DOHH2 (cell line): ENCODE measurements around the gene SEMA6A.

ENCODE experiments used
- H3F3A ChIP-seq: fragments of 200-600 bp; sonication (generic), shearing (Covaris generic); 2 replicates; pipeline ENCODE4 v1.6.0; 2016; ENCODE audit warnings: antibody characterized with exemption, mild to moderate bottlenecking; ENCODE audit not compliant: control insufficient read depth, insufficient read depth
- H3K27ac ChIP-seq: fragments of 200-600 bp; sonication (generic); 2 replicates; pipeline ENCODE4 v1.5.1; 2014; ENCODE audit warnings: low read depth, mild to moderate bottlenecking, low read length, moderate library complexity
- H3K27me3 ChIP-seq: fragments of 200-600 bp; sonication (generic); 2 replicates; pipeline ENCODE4 v1.6.1; 2014; ENCODE audit warnings: mild to moderate bottlenecking, low read length, mixed read lengths; ENCODE audit not compliant: control insufficient read depth
- H3K36me3 ChIP-seq: fragments of 200-600 bp; sonication (generic); 2 replicates; pipeline ENCODE4 v1.6.1; 2014; ENCODE audit warnings: mild to moderate bottlenecking, low read length, moderate library complexity, mixed read lengths; ENCODE audit not compliant: control insufficient read depth
- H3K4me1 ChIP-seq: fragments of 200-600 bp; sonication (generic); 2 replicates; pipeline ENCODE4 v1.6.1; 2014; ENCODE audit warnings: mild to moderate bottlenecking, low read length, mixed read lengths; ENCODE audit not compliant: control insufficient read depth
- H3K4me2 ChIP-seq: fragments of 200-600 bp; sonication (generic); 2 replicates; pipeline ENCODE4 v1.6.0; 2014; ENCODE audit warnings: mild to moderate bottlenecking, low read length, moderate library complexity
- H3K4me3 ChIP-seq: fragments of 200-600 bp; sonication (generic); 2 replicates; pipeline ENCODE4 v1.5.1; 2014; ENCODE audit warnings: mild to moderate bottlenecking, low read length, mixed read lengths
- H3K79me2 ChIP-seq: fragments of 200-600 bp; sonication (generic); 2 replicates; pipeline ENCODE4 v1.6.1; 2014; ENCODE audit warnings: mild to moderate bottlenecking, low read length, mixed read lengths; ENCODE audit not compliant: control insufficient read depth
- H3K9me2 ChIP-seq: fragments of 200-600 bp; sonication (generic); replicated peaks from 2 replicates; pipeline ENCODE4 v1.6.1; 2014; ENCODE audit warnings: mild to moderate bottlenecking, low read length, mixed read lengths; ENCODE audit not compliant: control insufficient read depth
- H3K9me3 ChIP-seq: fragments of 200-600 bp; sonication (generic); 2 replicates; pipeline ENCODE4 v1.6.1; 2014; ENCODE audit warnings: antibody characterized with exemption, low read length, mixed read lengths; ENCODE audit not compliant: control insufficient read depth, insufficient read depth
- H4K20me1 ChIP-seq: fragments of 200-600 bp; sonication (generic); 2 replicates; pipeline ENCODE4 v1.6.0; 2014; ENCODE audit warnings: low read depth, mild to moderate bottlenecking, antibody characterized with exemption, low read length, moderate library complexity; ENCODE audit not compliant: control insufficient read depth, insufficient read depth
- CTCF ChIP-seq: fragments of 200-600 bp; sonication (generic); IDR thresholded peaks from one replicate; pipeline ENCODE4 v1.5.1; 2014; ENCODE audit warnings: antibody characterized with exemption, mild to moderate bottlenecking, low read depth, low read length; ENCODE audit not compliant: poor library complexity, severe bottlenecking
- EZH2phosphoT487 ChIP-seq: fragments of 200-600 bp; sonication (generic); IDR thresholded peaks from 2 replicates; pipeline ENCODE4 v1.6.1; 2017; ENCODE audit warnings: borderline replicate concordance, mild to moderate bottlenecking, antibody characterized with exemption, low read length, moderate library complexity, mixed read lengths

SEMA6A gene

DNA sequence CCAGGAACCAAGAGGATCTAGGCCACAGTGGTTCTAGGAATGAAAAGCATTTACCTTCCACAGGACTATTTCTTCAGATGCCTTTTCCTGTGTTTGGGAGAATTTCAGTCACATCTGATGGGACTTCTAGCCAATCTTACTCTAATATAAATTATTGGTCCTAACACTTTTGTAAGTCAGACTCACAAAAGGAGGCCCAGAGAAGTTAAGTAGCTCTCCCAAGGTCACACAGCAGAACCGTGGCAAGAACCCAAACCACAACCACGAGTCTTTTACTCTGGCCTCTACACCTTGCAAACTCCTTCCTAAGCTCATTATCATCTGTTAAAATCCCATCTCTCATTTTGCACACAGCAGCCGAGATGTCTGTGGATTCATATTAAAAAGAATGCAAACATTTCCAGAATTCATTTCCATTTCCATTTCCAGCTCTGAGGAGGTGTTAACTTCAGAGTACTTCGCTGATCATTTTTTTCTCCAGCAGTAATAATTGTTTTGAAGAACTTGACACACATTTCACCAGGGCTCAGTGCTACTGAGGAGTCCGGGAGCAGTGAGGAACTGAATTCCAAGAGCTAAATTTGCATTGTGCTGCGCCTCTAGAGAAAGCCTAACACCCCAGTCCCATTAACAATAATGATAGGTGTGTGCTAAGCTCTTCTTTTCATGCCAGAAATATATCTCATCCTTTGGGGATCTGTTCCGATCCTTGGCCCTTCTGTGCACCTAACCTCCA lies 168.1 kb downstream of the SEMA6A start:
- Histone ChIP-seq H3K36me3 (no peaks in the 10 kb centered on the region), H3K27ac (no peak overlapping the region), H3K79me2 (no peaks in the 10 kb centered on the region), H3K9me3 (no peaks in the 10 kb centered on the region), H3K9me2 (no peaks in the 10 kb centered on the region), H3F3A (no peaks in the 10 kb centered on the region), H3K4me2 (no peak overlapping the region), H3K27me3 (no peaks in the 10 kb centered on the region), H3K4me3 (no peak overlapping the region), H3K4me1 (no peaks in the 10 kb centered on the region), H4K20me1 (no peaks in the 10 kb centered on the region)
- no peak for TF ChIP-seq EZH2phosphoT487
- TF ChIP-seq CTCF: no peak

DNA sequence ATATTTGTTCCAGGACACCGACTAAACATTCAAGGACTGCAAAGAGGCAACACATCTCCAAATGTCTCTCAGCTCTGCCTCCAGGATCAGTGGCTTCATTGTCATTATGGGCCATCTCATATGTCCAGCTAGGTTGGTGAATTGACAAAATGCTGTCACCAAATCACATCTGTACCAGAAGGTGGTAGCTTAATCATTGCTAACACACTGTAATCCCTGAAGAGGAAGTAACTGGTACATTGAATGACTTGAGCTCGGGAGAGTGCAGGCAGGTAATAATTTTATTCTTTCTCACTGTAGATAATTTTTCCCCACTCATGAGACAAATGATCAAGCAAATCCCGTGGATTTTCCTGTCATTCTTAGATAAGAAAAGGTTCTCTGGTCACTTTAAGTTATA lies 169.8 kb downstream of the SEMA6A start:
- no peak for TF ChIP-seq CTCF
- TF ChIP-seq EZH2phosphoT487: no peak
- H3K36me3 ChIP-seq: no peaks in the 10 kb centered on the region
- H3K9me3 ChIP-seq: no peaks in the 10 kb centered on the region

GRCh38 chr5:116404016-116404415 lies 170.6 kb downstream of the SEMA6A start:
- no peaks in the 10 kb centered on the region for H3K36me3 ChIP-seq
- H3K4me1 ChIP-seq: no peaks in the 10 kb centered on the region
- no peak overlapping the region for H3K27ac ChIP-seq
- H4K20me1 ChIP-seq: no peaks in the 10 kb centered on the region
- TF ChIP-seq EZH2phosphoT487 (no peak), CTCF (no peak)
- no peak overlapping the region for H3K4me2 ChIP-seq
- no peaks in the 10 kb centered on the region for H3F3A ChIP-seq
- H3K9me3 ChIP-seq: no peaks in the 10 kb centered on the region
- H3K27me3 ChIP-seq: no peaks in the 10 kb centered on the region
- no peak overlapping the region for H3K4me3 ChIP-seq
- no peaks in the 10 kb centered on the region for H3K79me2 ChIP-seq
- H3K9me2 ChIP-seq: no peaks in the 10 kb centered on the region

More for the DNA sequence above, 169.8 kb downstream of the SEMA6A start:
- Histone ChIP-seq H3F3A (no peaks in the 10 kb centered on the region), H3K4me3 (no peak overlapping the region), H3K27ac (no peak overlapping the region), H3K79me2 (no peaks in the 10 kb centered on the region), H3K4me1 (no peaks in the 10 kb centered on the region), H3K4me2 (no peak overlapping the region), H3K27me3 (no peaks in the 10 kb centered on the region), H3K9me2 (no peaks in the 10 kb centered on the region), H4K20me1 (no peaks in the 10 kb centered on the region)
